GM12865 (cell line): ENCODE results near the gene EEFSEC.

Experiments used
- DNase-seq: peaks from one replicate; pipeline ENCODE4 v3.0.0; 2010; ENCODE audit warnings: low read depth
- H3K4me3 ChIP-seq: 2 replicates; pipeline ENCODE4 v1.5.1; 2011; ENCODE audit warnings: mild to moderate bottlenecking, low read depth, low read length, control low read depth
- TF ChIP-seq, protein P1 (sequence below): IDR thresholded peaks from 2 replicates; pipeline ENCODE4 v1.5.1; 2011; ENCODE audit warnings: low read length, control low read depth, low read depth, inconsistent platforms; ENCODE audit not compliant: insufficient read depth; ENCODE audit errors: missing control alignments

EEFSEC gene

DNA sequence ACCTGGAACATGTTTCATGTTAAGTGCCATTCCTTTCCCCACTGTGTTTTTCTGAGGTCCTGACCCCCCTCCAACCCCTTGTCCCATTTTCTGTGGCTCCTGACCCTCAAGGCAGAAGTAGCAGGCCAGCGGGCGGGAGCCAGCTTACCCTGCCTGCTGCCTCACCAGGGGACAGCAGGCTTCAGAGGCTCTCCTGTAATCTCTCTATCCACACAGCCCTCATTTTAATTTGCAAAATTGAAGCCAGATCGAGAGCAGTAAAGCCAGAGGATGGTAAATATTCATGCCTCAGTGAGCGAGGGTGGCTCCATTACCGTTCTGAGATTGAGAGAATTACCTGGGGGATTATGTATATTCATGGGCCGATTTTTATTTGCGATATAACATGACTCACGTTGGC, 165.8 kb downstream of the EEFSEC start:
- TF ChIP-seq, protein P1, sequence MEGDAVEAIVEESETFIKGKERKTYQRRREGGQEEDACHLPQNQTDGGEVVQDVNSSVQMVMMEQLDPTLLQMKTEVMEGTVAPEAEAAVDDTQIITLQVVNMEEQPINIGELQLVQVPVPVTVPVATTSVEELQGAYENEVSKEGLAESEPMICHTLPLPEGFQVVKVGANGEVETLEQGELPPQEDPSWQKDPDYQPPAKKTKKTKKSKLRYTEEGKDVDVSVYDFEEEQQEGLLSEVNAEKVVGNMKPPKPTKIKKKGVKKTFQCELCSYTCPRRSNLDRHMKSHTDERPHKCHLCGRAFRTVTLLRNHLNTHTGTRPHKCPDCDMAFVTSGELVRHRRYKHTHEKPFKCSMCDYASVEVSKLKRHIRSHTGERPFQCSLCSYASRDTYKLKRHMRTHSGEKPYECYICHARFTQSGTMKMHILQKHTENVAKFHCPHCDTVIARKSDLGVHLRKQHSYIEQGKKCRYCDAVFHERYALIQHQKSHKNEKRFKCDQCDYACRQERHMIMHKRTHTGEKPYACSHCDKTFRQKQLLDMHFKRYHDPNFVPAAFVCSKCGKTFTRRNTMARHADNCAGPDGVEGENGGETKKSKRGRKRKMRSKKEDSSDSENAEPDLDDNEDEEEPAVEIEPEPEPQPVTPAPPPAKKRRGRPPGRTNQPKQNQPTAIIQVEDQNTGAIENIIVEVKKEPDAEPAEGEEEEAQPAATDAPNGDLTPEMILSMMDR, result no peak
- no peak overlapping the region for H3K4me3 ChIP-seq
- DNase-seq, result no peak

GRCh38 chr3:128319741-128320141, 166.5 kb downstream of the EEFSEC start:
- DNase-seq, result no peak
- no peak overlapping the region for H3K4me3 ChIP-seq
- TF ChIP-seq, protein P1, result no peak

DNA sequence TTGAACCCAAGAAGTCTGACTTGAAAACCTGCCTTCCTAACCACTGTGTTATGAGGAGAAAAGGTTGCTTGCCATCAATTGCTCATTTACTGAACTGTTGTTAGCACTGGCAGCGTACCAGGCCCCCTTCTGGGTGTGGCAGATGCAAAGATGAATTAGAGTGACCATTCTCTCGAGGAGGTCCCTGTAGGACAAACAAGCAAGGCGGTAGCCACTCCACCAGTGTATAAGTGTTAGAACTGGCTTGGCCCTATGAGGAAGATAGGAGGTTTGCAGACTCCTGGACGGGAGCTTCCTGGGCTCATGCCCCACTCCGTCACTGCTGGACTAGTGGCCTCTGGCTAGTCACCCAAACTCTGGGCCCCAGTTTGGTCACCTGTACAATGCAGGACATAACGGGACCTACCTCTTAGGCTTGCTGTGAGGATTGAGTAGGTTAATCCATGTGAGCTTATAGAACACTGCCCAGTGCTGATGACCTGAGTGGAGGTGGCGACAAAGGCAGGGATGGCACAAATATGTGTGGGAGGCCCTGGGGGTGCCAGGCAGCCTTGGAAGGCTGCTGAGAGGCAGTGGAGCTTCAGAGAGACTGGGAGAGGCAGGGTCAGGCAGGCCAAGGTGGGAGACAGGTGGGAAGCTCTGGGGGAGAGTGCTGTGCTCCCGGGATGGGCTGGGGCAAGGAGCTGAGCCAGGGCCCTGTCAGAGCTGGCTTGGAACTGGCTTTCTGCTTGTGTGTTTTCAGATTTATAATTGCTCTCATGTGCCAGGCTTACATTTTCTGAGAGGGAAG, 167.5 kb downstream of the EEFSEC start:
- no peak for DNase-seq
- TF ChIP-seq, protein P1, result no peak
- H3K4me3 ChIP-seq, result no peak overlapping the region

DNA sequence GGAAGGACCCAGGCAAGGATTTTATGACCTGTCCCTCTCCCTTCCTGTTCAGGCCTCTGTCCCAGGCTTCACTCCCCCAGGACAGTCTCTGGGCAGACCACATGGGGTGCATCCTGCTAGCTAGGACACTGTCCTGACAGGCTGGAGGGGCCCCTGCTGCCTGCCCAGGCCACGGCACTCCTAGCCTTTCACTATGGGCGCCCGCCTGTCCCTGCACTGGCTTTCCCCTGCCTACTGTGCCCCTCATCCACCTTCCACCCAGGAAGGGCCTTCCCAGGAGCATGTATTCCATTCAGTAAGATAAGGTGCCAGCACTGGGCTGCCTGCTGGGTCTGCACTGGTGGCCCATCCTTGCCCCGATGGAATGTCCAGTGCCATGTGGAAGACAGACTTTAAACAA, 168.1 kb downstream of the EEFSEC start:
- H3K4me3 ChIP-seq, result no peak overlapping the region
- TF ChIP-seq, protein P1, result no peak
- DNase-seq, result no peak

DNA sequence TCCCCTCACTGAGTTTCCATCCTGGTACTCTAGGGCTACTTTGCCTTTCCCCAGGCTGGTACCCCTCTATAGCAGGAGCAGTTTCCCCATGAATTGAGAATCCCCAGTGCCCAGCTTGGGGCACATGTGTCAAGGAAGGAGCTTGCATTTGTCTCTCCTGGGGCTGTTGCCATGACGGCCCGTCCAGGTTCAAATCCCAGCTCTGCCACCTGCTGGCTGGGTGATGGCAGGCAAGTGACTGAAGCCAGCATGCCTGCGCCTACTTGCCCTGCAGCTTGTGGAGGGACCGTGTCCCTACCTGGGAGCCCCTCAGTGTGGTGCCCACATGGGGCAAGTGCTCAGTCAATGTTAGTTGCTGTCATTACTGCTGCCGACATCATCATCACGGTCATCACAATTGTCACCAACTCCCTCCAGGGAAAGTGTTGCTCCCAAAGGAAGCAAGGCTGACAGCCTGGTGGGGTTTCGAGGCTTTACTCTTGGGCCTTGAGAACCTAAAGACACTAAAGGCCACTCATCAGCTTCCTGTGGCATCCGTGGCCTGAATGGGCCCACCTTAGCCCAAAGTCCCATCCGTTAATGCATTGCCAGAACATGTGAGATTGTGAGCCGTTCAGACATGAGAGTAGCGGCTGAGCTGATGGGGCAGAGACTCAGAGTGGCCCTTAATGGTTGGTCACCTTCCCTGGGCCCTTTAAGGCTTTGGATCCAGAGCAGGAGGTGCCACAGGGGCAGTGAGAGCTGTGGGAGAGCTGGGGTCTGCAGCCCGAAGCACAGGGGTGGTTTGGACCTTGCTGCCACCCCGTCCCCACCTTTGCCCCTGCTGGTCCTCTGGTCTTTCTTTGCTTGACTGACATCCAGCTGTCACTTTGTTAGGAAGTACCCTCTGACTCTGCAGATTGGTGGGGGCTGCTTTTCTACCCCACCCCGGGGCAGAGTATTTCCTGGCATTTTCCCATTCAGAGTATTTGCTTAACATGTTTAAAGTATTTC, 169.0 kb downstream of the EEFSEC start:
- no peak overlapping the region for H3K4me3 ChIP-seq
- DNase-seq, result peak; percentile 37
- TF ChIP-seq, protein P1, result peak; percentile 34

DNA sequence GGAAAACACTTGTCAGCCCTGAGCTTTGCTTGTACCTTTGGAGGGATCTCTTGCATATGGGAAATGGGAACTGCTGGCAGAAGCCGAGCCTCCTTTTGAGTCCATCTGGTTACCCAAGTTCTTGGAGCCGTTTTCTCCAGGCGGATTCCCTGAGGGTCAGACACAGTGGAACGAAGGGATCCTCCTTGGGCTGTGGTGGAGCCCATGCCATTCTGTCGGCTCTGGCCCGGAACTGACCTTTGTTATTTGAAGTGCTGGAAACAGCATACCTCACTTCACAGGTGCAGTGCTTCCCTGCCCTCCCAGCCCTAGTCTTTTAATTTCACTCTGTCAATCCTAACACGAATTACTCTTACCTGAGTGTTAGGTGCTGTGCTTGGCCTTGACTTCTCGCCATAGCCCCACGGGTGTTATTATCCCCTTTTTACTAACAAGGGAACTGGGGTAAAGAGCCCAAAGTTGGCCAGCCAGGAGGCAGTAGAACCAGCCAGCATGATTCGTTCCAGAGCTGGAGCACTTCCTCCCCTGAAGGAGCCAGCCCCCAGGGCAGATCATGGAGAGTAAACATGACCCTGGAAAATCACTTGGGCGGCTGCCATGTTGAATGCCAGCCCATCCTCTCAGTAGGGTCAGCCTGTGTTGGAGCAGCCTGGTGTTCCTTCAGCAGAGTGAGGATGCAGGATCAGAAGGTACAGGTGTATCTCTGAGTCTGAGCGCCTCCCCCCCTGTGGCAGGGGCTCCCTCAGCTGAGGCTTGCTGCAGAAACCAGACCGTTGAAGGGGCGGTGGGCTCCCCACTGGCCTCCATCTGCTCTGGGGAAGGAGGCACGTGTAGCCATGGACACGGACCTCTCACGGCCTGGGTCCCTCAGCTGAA, 170.2 kb downstream of the EEFSEC start:
- no peak for DNase-seq
- TF ChIP-seq, protein P1, result no peak
- H3K4me3 ChIP-seq, result no peak overlapping the region
